ENCODE data around the gene MCL1. TPM values are rescaled to one million over a fixed set of nuclear protein-coding genes. Genes with fewer than 3 reads are reported as not detected.

MCL1 gene
- 365 and 420 TPM in 2 replicates for total RNA-seq

DNA sequence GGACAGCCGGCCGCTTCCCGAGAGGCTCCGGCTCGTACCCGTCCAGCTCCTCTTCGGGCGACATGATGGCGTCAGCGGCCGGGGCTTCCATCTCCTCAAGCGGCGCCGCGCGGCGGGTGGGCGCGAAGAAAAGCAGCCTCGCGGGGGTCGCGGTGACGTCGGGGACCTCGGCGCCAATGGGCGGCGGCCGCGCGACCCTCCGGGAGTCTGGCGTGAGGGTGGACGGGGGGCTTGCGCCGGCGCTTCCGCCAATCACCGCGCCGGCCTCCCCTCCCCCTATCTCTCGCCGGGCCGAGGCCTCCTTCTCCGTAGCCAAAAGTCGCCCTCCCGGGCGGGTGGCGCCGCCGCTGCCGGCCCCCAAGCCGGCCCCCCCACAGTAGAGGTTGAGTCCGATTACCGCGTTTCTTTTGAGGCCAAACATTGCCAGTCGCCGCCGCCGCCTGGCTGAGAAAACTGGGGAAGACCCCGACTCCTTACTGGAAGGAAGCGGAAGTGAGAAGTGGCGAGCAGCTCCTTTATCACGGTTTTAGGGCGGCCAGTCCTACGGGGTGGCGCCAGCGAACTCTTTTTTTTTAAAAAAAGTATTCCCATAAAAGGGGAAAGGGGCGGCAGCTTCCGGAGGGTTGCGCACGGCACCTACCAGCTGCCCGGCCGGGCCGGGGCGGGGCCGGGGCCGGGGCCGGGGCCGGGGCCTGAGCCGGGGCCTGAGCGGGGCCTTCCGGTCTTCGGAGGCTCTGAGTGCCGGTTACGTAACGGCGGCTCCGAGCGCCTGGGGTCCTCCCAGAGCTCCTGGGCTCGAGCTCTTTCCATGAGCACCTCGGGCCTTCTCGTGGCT lies at the start of gene MCL1:
Gene MCL1 (minus strand): TSS at position 501 of the 835 bp plus-strand sequence. CDS start 80 bp downstream, at position 421.

GRCh38 chr1:150548632-150549495 lies 30.5 kb downstream of the MCL1 start, which contains the start of gene ADAMTSL4:
Gene ADAMTSL4, plus strand, starts transcription at chr1:150549408. Its CDS starts 2,881 bp downstream, at chr1:150552289.

Other genes starting within 250 kb of the MCL1 start
- 7.5 and 12.9 TPM in 2 replicates for gene RPRD2, start 215.5 kb downstream of the MCL1 start, total RNA-seq
- gene TARS2, start 92.2 kb downstream of the MCL1 start, total RNA-seq, result 24.6 and 46.8 TPM in 2 replicates
- gene ECM1, start 71.5 kb downstream of the MCL1 start, total RNA-seq, result 5.1 and 7.0 TPM in 2 replicates
- gene FALEC, start 63.9 kb downstream of the MCL1 start, total RNA-seq, result 0.34 TPM in 1 of 2 replicates, not detected in the other
- gene ADAMTSL4, start 30.2 kb downstream of the MCL1 start, total RNA-seq, result 1.7 and 2.8 TPM in 2 replicates
- gene ENSA, start 50.0 kb upstream of the MCL1 start, total RNA-seq, result 58.8 and 76.6 TPM in 2 replicates
- gene GOLPH3L, start 117.5 kb upstream of the MCL1 start, total RNA-seq, result 15.9 and 16.7 TPM in 2 replicates
- 0.50 and 3.8 TPM in 2 replicates for gene HORMAD1, start 141.3 kb upstream of the MCL1 start, total RNA-seq
- gene CTSS, start 186.2 kb upstream of the MCL1 start, total RNA-seq, result 2.1 and 12.4 TPM in 2 replicates
- gene CTSK, start 228.7 kb upstream of the MCL1 start, total RNA-seq, result 1.4 and 3.6 TPM in 2 replicates